Mesendoderm (in vitro differentiated cells): ENCODE measurements around the gene KRTAP5-1.
"Not testable (repeated sequence)": the region's sequence is repeated elsewhere in the genome, so short reads cannot be mapped to it uniquely, and the experiment has no call there.

Source experiments
- DNase-seq: peaks from one replicate; pipeline ENCODE4 v3.0.0; 2013
- H2AK5ac ChIP-seq: 2 replicates; pipeline ENCODE4 v1.6.1; 2013; ENCODE audit warnings: low read length, inconsistent platforms
- H2BK120ac ChIP-seq: 2 replicates; pipeline ENCODE4 v1.6.1; 2013; ENCODE audit warnings: low read depth, mild to moderate bottlenecking, low read length, moderate library complexity, mixed read lengths
- H2BK15ac ChIP-seq: replicated peaks from 2 replicates; pipeline ENCODE4 v1.6.1; 2013; ENCODE audit warnings: low read depth, mild to moderate bottlenecking, moderate library complexity
- H2BK5ac ChIP-seq: 2 replicates; pipeline ENCODE4 v1.6.1; 2013; ENCODE audit warnings: low read length, inconsistent platforms
- H3K18ac ChIP-seq: 2 replicates; pipeline ENCODE4 v1.6.1; 2013; ENCODE audit warnings: mild to moderate bottlenecking, low read length, mixed read lengths
- H3K23ac ChIP-seq: one replicate; pipeline ENCODE4 v1.6.1; 2013; ENCODE audit warnings: low read length
- H3K27ac ChIP-seq: 2 replicates; pipeline ENCODE4 v1.5.1; 2013; ENCODE audit warnings: low read depth, mild to moderate bottlenecking, inconsistent platforms, low read length, moderate library complexity
- H3K27me3 ChIP-seq: 2 replicates; pipeline ENCODE4 v1.6.1; 2013; ENCODE audit warnings: low read length, control low read depth, mild to moderate bottlenecking, inconsistent platforms; ENCODE audit not compliant: insufficient read depth, poor library complexity
- H3K36me3 ChIP-seq: 2 replicates; pipeline ENCODE4 v1.6.1; 2013; ENCODE audit warnings: low read length, inconsistent platforms; ENCODE audit not compliant: control insufficient read depth, insufficient read depth
- H3K4ac ChIP-seq: one replicate; pipeline ENCODE4 v1.6.1; 2013; ENCODE audit warnings: low read depth, mild to moderate bottlenecking, low read length, moderate library complexity
- H3K4me1 ChIP-seq: 2 replicates; pipeline ENCODE4 v1.6.1; 2013; ENCODE audit warnings: low read depth, low read length, inconsistent platforms; ENCODE audit not compliant: control insufficient read depth
- H3K4me2 ChIP-seq: 2 replicates; pipeline ENCODE4 v1.6.1; 2013; ENCODE audit warnings: low read length
- H3K4me3 ChIP-seq: 2 replicates; pipeline ENCODE4 v1.5.1; 2013; ENCODE audit warnings: mild to moderate bottlenecking, low read length
- H3K56ac ChIP-seq: one replicate; pipeline ENCODE4 v1.6.1; 2013; ENCODE audit warnings: low read length
- H3K79me1 ChIP-seq: 2 replicates; pipeline ENCODE4 v1.6.1; 2013; ENCODE audit warnings: low read length, inconsistent platforms
- H3K79me2 ChIP-seq: 2 replicates; pipeline ENCODE4 v1.6.1; 2013; ENCODE audit warnings: mild to moderate bottlenecking, low read length; ENCODE audit not compliant: control insufficient read depth, insufficient read depth
- H3K9ac ChIP-seq: 2 replicates; pipeline ENCODE4 v1.6.1; 2013; ENCODE audit warnings: low read length, inconsistent platforms
- H4K5ac ChIP-seq: one replicate; pipeline ENCODE4 v1.6.1; 2013; ENCODE audit warnings: low read length
- H4K8ac ChIP-seq: one replicate; pipeline ENCODE4 v1.6.1; 2013; ENCODE audit warnings: low read depth, mild to moderate bottlenecking, control low read depth, low read length, moderate library complexity
- WGBS: extraction: QIAGEN DNeasy Blood & Tissue Kit; methylation state at CpG from one replicate; pipeline ENCODE4 v1.1.7; 2013; ENCODE audit warnings: low lambda C conversion rate, missing lambda C conversion rate; ENCODE audit not compliant: insufficient coverage; ENCODE audit errors: extremely low coverage; 5-methylcytosine and 5-hydroxymethylcytosine counted together

Gene KRTAP5-1

DNA sequence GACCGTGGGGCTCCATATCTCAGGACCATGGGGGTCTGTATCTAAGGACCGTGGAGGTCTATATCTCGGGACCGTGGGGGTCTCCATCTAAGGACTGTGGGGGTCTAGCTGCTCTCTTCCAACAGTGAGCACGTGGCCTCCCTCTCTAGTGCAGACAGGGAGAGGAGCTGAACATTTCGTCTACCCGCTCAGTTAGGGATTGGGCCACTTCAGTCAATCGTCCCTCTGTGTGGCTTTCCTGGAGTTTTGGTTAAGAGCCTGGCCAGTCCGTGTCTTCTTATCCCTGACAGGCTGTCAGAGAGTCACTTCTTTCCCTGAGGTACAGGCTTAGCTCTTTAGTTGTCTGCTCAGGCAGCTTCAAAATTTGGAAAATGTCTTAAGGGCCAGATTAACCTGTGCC lies 3.1 kb downstream of the KRTAP5-1 start:
- H4K8ac ChIP-seq: no peak overlapping the region

GRCh38 chr11:1576825-1577224 lies 8.3 kb downstream of the KRTAP5-1 start:
- Histone ChIP-seq H3K79me1 (no peaks in the 10 kb centered on the region), H2BK15ac (no peak overlapping the region), H3K23ac (no peak overlapping the region), H2BK120ac (no peak overlapping the region), H2BK5ac (no peak overlapping the region), H3K56ac (no peak overlapping the region), H3K27ac (no peak overlapping the region), H3K79me2 (no peaks in the 10 kb centered on the region), H3K4ac (no peak overlapping the region), H3K9ac (no peak overlapping the region), H3K4me2 (no peak overlapping the region), H4K8ac (no peak overlapping the region), H3K18ac (no peak overlapping the region), H4K5ac (no peak overlapping the region), H3K4me3 (no peak overlapping the region), H3K36me3 (no peaks in the 10 kb centered on the region), H3K27me3 (peaks cover 16% of the 10 kb centered on the region), H2AK5ac (no peak overlapping the region), H3K4me1 (no peaks in the 10 kb centered on the region)
- WGBS: no CpG with 5 or more reads among the region's 6 CpGs
- DNase-seq: no peak

More for the DNA sequence above, 3.1 kb downstream of the KRTAP5-1 start:
- H3K4me2 ChIP-seq: no peak overlapping the region
- no peaks in the 10 kb centered on the region for H3K79me1 ChIP-seq
- no peaks in the 10 kb centered on the region for H3K36me3 ChIP-seq
- no peak overlapping the region for H2BK15ac ChIP-seq
- WGBS: no CpG with 5 or more reads among the region's 9 CpGs
- no peak overlapping the region for H3K9ac ChIP-seq
- no peaks in the 10 kb centered on the region for H3K79me2 ChIP-seq
- no peak for DNase-seq
- no peak overlapping the region for H3K27ac ChIP-seq
- H3K56ac ChIP-seq: no peak overlapping the region
- no peak overlapping the region for H2AK5ac ChIP-seq
- H3K4me1 ChIP-seq: no peaks in the 10 kb centered on the region
- no peak overlapping the region for H3K23ac ChIP-seq
- H3K4ac ChIP-seq: no peak overlapping the region
- H2BK5ac ChIP-seq: no peak overlapping the region
- no peak overlapping the region for H3K18ac ChIP-seq
- H4K5ac ChIP-seq: no peak overlapping the region
- no peak overlapping the region for H3K4me3 ChIP-seq
- no peaks in the 10 kb centered on the region for H3K27me3 ChIP-seq
- H2BK120ac ChIP-seq: no peak overlapping the region

GRCh38 chr11:1575756-1576155 lies 9.3 kb downstream of the KRTAP5-1 start:
- H3K23ac ChIP-seq, H4K5ac ChIP-seq, H2AK5ac ChIP-seq, H2BK5ac ChIP-seq, H3K4me2 ChIP-seq, H3K18ac ChIP-seq, H2BK120ac ChIP-seq, H3K4me3 ChIP-seq, H3K79me1 ChIP-seq, H4K8ac ChIP-seq, H3K4me1 ChIP-seq, H3K4ac ChIP-seq, H3K56ac ChIP-seq, H3K36me3 ChIP-seq, H3K79me2 ChIP-seq, DNase-seq, H3K27ac ChIP-seq, H3K9ac ChIP-seq, H2BK15ac ChIP-seq: not testable (repeated sequence)
- peaks cover 16% of the 10 kb centered on the region for H3K27me3 ChIP-seq
- no CpG with 5 or more reads among the region's 16 CpGs for WGBS

DNA sequence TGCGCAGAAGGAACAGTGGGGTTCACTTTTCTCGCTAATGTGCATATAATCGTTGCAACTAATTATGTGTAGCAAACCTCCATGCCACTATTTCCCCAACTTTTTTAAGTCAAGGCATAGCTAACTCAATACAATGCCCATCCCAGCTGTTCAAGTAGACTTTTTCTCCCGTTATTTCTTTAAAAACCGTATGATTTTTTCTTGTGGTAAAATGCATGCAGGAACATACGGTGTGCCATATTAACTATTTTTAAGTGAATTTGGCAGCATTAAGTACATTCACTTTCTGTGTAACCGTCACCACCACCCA lies 10.2 kb downstream of the KRTAP5-1 start:
- Histone ChIP-seq H3K36me3 (no peaks in the 10 kb centered on the region), H3K9ac (no peak overlapping the region), H3K4me1 (no peaks in the 10 kb centered on the region), H3K56ac (no peak overlapping the region), H3K18ac (no peak overlapping the region), H4K5ac (no peak overlapping the region), H3K79me2 (no peaks in the 10 kb centered on the region), H3K23ac (no peak overlapping the region), H2BK5ac (no peak overlapping the region), H2AK5ac (no peak overlapping the region), H3K4ac (no peak overlapping the region), H3K4me3 (no peak overlapping the region), H4K8ac (no peak overlapping the region), H3K79me1 (no peaks in the 10 kb centered on the region), H3K27me3 (peaks cover 16% of the 10 kb centered on the region), H3K4me2 (no peak overlapping the region), H3K27ac (no peak overlapping the region), H2BK120ac (no peak overlapping the region), H2BK15ac (no peak overlapping the region)
- no peak for DNase-seq
- WGBS: no CpG with 5 or more reads among the region's 7 CpGs

- no peak overlapping the region for H3K4me3 ChIP-seq
- H3K4me1 ChIP-seq: no peaks in the 10 kb centered on the region
- no peak overlapping the region for H2AK5ac ChIP-seq
- H3K27ac ChIP-seq: no peak overlapping the region
- WGBS: no CpG with 5 or more reads among the region's 64 CpGs
- H3K36me3 ChIP-seq: no peaks in the 10 kb centered on the region
- peaks cover 16% of the 10 kb centered on the region for H3K27me3 ChIP-seq
- H2BK15ac ChIP-seq: no peak overlapping the region
- H3K56ac ChIP-seq: no peak overlapping the region
- H3K23ac ChIP-seq: no peak overlapping the region
- DNase-seq: no peak
- no peak overlapping the region for H3K9ac ChIP-seq
- H4K8ac ChIP-seq: no peak overlapping the region
- H3K4me2 ChIP-seq: no peak overlapping the region
- H3K79me2 ChIP-seq: no peaks in the 10 kb centered on the region
- H3K18ac ChIP-seq: no peak overlapping the region
- H2BK120ac ChIP-seq: no peak overlapping the region
- H2BK5ac ChIP-seq: no peak overlapping the region
- no peak overlapping the region for H4K5ac ChIP-seq
- no peaks in the 10 kb centered on the region for H3K79me1 ChIP-seq
- no peak overlapping the region for H3K4ac ChIP-seq
Observed at GRCh38 chr11:1574238-1574932, 10.7 kb downstream of the KRTAP5-1 start.

DNA sequence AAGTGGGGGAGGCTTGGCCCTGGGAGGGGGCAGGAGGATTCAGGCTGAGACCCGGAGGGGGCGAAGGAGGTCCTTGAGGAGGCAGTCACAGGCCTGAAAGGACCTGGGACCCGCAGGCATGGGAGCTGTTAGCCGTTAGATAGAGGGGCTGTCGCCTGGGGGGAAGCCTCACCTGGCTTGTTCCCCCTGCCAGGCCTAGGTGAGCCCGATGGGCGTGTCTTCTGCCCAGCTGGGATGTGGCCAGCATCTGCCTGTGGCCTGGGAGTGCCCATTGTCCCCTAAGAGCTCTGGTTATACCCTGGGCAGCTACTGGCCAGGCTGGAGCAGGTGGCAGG lies 11.2 kb downstream of the KRTAP5-1 start:
- Histone ChIP-seq H3K18ac (no peak overlapping the region), H2BK120ac (no peak overlapping the region), H4K8ac (no peak overlapping the region), H3K23ac (no peak overlapping the region), H3K27me3 (peaks cover 16% of the 10 kb centered on the region), H3K9ac (no peak overlapping the region), H3K27ac (no peak overlapping the region), H3K4me1 (no peaks in the 10 kb centered on the region), H2BK5ac (no peak overlapping the region), H3K4ac (no peak overlapping the region), H3K4me3 (no peak overlapping the region), H4K5ac (no peak overlapping the region), H3K4me2 (no peak overlapping the region), H3K79me2 (no peaks in the 10 kb centered on the region), H2AK5ac (no peak overlapping the region), H3K56ac (no peak overlapping the region), H3K79me1 (no peaks in the 10 kb centered on the region), H3K36me3 (no peaks in the 10 kb centered on the region), H2BK15ac (no peak overlapping the region)
- DNase-seq: no peak
- no CpG with 5 or more reads among the region's 7 CpGs for WGBS
